HG03095 (cell line): ENCODE data around the gene KIF27.
"Not testable (repeated sequence)": the region's sequence is repeated elsewhere in the genome, so short reads cannot be mapped to it uniquely, and the experiment has no call there.

Experiments used
- ATAC-seq: cut with Tn5 transposase; IDR thresholded peaks from one replicate; pipeline ENCODE4 v1.9.1; 2021; ENCODE audit warnings: moderate library complexity; ENCODE audit not compliant: unreplicated experiment

KIF27 gene

DNA sequence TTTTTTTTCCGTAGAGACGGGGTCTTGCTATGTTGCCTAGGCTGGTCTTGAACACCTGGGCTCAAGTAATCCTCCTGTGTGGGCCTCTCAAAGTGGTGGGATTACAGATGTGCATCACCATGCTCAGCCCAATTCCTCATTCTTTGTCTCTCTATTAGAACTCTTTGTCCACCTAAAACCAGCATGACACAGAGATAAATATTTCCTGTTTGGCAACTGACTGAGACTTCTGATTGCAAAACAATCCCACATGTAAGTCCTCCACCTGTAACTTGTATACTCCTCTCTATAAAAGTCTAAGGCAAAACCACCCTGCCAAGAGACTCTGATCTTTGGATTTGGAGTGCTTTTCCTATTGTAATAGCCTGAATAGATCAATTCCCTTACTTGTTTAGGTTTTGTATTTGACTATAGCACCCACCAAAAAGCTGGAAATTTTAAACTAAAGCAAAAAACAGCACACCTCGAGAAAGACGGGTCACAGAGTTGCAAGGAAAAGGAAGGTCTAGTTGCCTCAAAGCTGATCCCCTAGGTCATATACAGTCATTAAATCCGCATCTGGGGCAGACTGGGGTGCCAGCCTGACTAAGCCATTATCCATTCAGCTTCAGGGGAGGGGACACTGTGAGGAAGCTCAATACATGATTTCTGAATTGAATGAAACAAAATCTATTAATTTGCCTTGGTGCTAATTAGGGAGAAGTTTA, 13.5 kb upstream of the KIF27 start:
- no peak for ATAC-seq

DNA sequence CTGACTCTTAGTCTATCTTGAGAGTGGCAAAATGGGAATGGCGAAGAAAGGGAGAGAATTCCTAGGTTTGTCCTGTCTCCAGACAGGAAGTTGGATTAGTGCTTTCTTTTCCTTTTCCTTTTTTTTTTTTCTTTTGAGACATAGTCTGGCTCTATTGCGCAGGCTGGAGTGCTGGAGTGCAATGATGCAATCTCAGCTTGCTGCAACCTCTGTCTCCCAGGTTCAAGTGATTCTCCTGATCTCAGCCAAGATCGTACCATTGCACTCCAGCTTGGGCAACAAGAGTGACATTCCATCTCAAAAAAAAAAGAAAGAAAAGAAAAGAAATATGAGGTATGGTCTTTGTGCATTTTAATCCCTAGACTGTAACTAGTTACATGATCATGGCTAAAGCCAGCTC, 12.6 kb upstream of the KIF27 start:
- no peak for ATAC-seq

DNA sequence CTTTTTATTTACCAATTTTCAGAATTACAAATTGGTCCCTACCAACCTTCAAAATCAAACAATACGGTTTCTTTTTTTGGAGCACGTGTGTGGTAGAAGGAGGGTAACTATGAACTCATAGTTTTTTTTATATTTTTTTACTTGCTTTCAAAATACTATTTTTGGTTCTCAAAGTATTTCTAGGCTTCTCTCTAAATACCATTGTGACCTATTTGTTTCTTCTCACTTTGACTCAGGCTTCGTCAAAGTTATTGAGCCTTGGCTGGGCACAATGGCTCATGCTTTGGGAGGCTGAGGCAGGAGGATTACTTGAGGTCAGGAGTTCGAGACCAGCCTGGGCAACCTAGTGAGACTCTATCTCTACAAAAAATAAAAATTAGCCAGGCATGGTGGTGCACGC, 11.6 kb upstream of the KIF27 start:
- no peak for ATAC-seq

DNA sequence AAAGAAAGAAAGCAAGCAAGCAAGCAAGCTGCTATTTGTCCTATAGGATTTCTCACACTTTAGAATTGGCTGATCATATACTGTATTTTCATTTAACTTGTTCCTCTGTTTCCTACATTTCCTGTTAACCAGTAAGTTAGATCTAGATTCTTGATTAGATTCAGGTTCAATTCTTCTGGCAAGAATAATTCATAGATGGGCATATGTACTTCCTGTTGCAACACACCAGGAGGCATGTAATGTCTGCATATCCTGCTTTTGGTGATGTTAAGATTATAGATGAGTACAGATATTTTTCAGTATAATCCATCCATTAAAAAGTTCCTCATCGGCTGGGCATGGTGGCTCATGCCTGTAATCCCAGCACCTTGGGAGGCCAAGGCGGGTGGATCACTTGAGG, 10.8 kb upstream of the KIF27 start:
- no peak for ATAC-seq

DNA sequence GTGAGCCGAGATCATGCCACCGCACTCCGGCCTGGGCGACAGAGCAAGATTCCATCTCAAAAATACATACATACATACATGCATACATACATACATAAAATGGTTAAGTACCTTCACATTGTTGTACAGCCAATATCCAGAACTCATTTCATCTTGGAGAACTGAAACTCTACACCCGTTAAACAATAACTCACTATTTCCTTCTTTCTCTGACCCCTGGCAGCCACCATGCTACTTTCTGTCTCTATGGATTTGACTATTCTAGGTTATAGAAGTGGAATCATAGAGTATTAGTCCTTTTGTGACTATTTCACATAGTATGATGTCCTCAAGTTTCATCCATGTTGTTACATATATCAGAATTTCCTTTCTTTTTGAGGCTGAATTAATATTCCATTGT, 9.6 kb upstream of the KIF27 start:
- no peak for ATAC-seq

DNA sequence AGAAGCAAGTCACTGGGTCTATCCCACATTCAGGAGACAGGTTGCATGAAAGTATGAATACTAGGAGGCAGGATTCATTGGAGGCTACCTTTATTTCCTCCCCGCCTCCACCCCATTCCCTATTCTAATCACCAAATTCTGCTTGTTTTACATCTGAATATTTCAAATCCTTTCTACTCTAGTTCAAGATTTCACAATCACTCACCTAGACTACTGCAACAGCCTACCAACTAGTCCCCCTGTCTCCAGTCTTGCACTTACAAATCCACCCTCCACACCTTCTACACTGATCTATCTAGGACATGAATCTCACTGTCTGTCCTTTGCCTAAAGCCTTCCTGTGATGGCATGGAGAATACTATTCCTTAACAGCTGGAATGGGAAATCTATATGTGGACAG, 6.4 kb upstream of the KIF27 start:
- no peak for ATAC-seq

DNA sequence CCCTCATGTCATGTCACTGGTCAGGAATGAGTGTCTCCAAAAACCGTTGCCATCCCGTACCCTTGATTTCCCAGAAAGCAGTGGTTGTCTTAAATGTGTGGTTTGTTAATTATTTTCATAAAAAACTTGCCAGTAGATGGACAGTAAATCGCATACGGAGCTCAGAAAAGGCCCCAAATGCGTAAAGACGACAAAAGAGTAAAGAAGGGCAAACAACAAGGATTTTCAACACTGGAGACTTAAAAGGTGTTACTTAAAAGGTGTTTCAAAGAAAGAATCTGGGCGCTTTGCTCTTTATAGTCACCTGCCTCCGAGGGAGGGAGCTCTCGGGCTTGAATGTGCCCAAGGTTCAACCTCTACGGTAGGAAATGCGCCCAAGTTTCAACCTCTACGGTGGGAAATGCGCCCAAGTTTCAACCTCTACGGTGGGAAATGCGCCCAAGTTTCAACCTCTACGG, 734 bp downstream of the KIF27 start:
- peak; percentile 32 for ATAC-seq

DNA sequence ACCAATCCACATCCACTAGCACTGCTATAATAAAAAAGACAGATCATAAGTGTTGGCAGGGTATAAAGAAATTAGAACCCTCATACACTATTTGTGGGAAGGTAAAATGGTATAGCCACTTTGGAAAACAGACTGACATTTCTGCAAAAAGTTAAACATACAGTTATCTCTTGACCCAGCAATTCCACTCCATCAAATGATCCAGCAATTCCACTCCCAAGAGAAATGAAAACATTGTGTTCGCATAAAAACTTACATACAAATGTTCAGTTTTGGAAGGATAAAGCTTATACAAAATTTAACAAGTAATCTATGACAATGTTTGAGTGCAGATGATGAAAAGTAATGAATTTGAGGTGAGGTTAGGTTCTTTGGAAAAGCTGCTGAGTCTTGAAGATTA, 2.1 kb downstream of the KIF27 start:
- ATAC-seq: no peak

DNA sequence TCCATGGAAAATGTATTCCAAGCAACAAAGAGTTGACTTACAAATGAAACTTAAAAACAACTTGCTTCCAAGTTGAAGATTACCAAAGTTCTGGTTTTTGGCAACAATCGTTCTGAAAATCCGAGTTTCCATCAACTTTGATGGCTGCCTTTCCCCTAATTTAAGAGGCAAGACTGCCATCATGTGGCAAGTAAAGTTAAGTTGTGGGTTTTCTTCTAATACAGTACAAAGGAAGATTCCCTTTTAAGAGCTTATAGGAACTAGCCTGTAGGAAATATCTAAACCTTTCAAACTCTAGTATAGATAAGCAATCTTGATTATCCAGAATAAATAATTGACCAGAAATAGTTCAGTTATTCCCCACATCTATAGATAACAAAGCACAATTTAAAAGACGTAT, 9.0 kb downstream of the KIF27 start:
- not testable (repeated sequence) for ATAC-seq

DNA sequence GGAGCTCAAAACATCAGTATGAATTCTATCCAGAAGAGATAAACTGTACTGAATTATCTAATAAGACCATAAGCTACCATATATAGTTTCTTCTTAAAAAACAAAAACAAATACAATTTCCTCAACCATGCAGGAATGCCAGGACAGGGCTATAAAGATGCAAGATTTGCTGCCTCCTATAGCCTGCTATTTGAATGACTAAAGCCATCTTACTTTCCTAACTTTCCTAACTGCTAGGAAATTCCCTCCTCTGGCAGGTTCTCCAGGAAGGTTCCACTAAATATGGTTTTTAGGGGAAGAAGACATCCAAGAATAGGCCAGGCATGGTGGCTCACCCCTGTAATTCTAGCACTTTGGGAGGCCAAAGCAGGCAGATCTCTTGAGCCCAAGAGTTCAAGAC, 15.1 kb downstream of the KIF27 start:
- no peak for ATAC-seq

DNA sequence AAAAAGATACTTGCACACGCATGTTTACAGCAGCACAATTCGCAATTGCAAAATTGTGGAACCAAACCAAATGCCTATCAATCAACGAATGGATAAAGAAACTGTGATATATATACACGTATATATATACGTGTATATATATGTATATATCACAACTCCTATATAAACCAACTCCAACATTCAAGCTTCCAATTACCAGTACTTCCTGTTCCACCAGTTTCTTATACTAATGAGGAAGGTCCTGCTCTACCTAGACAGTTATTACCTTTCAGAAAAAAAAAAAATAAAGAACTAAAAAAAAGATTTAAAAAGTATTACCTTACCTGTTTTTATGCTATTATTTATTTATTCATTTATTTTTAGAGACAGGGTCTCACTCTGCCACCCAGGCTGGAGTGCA, 20.6 kb downstream of the KIF27 start:
- not testable (repeated sequence) for ATAC-seq

DNA sequence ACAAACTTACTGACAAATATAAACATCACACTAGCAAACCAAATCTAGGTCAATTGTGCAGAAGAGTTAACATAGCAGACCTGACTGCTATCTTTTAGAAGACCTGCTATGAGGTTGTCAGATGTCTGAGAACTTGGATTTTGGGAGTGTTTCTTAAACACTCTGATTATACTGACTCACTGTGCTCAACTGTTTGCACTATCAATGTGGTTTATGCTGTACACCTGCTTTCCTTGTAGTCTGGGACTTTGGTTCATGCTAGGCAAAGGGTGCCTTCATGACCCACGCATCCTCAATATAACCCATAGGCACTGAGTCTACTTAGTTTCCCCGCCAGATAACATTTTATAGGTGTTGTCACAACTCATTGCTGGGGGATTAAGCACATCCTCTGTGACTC, 26.9 kb downstream of the KIF27 start:
- not testable (repeated sequence) for ATAC-seq

DNA sequence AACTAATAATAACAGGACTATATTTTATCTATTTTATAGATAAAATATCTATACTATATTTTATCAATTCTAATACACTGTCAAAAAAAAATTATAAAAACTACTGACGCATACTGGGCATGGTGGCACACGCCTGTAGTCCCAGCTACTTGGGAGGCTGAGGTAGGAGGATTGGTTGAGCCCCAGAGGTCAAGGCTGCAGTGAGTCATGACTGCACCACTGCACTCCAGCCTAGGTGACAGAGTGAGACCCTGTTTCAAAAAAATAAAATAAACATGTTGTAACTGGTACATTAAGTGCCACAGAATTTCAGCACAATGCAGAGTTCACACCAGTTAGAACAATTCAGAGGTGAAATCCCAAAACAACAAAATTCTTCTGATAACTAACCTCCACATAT, 34.7 kb downstream of the KIF27 start:
- ATAC-seq: not testable (repeated sequence)

DNA sequence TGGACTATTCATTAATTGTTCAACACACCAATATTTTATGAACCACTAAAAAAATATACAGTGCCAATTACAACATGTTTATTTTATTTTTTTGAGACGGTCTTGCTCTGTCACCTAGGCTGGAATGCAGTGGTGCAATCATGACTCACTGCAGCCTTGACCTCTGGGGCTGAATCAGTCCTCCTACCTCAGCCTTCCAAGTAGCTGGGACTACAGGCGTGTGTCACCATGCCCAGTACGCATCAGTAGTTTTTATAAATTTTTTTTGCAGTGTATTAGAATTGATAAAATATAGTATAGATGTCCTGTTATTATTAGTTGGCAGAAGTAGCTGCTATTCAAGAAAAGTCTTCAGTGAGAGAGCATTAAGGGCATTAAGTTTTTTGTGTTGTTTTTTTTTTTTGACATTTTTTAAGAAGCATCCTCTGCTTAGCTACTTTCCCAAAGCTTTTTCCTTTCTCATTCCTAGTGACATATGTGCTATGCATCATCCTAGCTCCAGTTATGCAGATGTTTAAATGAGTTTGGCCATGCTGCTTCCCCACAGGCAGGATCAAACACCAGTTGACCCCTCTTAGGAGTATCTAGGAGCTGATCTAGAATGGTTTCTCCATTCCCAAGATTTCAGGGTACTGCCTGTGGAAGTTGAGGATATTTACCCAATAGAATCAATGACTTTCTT, 35.5 kb downstream of the KIF27 start:
- not testable (repeated sequence) for ATAC-seq

DNA sequence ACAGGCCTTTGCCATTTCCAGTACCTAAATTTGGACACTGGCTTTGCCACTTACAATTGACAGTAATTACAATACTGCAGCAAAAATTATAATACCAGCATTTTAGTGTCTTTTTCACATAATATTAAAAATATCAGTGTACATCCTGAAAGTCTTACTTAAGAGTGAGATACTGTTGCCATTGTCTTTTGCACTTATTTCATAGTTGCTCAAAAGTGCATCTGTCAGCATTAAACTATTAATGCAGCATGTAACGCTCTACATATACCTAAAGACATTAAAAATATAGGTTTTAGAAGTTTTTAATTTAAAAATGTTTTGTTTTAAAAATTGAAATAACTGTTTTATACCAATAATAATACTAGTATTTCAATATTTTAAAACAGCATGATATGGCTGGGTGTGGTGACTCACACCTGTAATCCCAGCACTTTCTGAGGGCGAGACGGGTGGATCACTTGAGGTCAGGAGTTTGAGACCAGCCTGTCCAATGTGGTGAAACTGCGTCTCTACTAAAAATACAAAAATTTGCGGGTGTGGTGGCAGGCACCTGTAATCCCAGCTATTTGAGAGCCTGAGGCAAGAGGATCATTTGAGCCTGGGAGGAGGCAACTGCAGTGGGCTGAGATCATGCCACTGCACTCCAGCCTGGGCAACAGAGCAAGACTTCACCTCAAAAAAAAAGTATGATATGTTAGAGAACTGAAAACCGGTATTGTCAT, 39.4 kb downstream of the KIF27 start:
- not testable (repeated sequence) for ATAC-seq

DNA sequence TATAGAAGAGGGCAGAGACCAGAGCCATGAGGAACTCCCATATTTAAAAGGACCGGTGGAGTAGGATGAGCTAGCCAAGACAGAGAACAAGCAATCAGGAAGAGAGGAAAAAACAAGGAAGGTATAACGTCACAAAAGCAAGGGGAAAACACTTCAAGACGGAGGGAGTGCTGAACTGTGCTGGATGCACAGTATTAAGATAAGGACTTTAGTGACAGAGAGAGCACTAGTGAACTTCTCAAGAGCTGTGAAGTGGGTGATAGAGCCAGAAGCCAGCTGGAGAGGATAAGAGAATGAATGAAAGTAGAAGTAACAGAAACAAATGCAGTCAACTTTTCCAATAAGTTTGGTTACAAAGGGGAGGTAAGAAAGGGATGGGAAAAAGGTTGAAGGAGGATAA, 45.7 kb downstream of the KIF27 start:
- not testable (repeated sequence) for ATAC-seq

DNA sequence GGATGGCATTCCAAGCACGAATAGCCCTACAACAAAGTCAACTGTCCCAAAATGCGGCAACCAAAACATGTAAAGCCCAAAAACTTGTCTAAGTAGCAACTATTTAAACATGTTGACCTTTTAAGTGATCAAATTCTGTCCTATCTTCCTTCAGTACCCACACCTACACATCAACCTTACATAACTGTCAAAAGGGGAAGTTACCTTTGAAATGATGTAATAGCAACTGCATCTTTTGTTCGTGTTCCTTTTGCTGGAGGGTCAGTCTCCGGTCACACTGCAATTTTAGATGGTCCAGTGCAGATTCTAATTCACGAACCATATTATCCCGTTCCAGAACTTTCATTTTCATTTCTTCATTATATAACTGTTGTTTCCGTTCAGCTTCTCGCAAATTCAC, 71.3 kb downstream of the KIF27 start:
- ATAC-seq: peak; percentile 76

DNA sequence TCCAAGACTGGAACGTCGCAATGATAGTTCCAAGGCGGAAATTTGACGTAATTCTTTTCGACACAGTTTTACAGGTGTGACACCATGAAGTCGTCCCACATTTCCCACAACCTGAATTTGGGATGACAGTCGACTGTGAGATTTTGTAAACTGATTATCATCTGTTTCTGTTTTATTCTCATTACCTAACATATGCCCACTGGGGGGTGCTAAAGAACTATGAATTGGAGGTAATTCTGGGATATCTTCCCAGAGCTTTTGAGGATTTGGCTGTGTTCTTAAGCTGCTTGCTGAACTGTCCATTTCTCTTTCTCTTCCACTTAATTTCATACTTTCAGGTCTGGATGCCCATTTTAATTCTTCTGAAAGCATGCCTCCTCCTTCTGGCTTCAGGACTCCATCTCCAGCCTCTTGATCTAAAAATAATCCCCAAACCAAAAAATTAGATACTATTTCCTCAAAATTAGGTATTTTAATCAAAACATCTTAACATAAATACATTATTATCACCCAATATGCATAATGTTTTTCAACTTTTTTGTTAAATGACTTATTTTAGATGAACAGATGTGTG, 84.1 kb downstream of the KIF27 start:
- not testable (repeated sequence) for ATAC-seq

DNA sequence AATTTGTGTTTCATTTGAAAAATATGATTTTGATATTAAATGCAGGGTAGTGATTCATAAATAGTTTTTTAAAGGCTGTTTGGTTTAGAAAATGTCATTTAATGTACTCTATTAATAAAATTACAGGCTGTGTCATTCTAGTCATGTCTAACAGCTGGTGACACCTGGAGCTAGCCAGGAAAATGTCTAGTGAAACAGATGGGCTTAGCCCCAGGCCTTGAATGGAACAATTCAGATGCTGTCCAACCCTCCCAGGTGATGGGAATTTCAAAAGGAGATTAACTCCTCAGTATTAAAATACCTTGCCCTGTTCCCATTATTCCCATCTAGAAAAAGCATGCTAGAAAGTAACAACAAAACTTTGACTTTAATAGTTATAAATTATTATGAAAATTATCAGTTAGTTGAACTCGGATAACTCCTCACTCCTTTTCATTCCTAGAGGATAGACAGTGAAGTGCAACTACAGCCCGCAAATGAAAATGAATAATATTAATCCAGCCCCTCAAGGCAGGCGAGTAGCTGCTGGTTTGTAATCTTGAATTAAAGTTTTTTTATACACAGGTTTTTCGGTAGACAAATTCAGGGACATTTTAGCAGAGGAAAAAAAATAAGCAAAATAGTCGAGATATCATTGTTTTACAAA, 90.7 kb downstream of the KIF27 start:
- not testable (repeated sequence) for ATAC-seq

DNA sequence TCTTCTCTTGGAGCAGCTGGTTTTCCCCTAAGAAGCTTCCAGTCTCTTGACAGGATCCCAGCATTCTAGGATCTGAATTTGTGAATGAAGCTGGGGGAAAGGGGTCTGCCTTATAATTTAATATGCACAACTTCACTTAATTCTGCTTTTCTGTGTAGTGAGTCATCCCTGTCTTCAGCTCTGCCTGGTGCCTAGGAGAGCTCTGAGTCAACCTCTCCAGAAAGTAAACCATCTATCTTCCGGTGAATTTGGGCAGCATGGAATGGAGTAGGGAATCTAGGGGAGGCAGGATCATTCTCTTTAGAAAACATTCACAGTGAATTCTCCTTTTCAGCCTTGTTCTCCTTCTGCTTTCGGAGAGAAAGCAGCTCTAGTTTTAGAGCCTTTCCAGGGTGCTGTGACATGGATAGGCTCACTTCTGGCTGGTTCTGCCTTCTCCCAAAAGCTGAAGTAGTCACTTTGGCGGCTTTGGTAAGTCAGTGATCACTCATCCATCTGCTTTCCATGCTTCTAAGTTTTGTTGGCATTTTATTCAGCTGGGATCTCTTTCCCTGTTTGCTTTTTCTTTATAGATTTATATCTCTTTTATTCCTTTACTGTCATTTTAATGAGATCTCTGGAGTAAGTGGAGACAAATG, 96.1 kb downstream of the KIF27 start:
- ATAC-seq: not testable (repeated sequence)
